Amniotic epithelial cell (primary cell): ENCODE measurements around the gene ETV4.

Experiments
- DNase-seq: peaks from one replicate; pipeline ENCODE4 v3.0.0-alpha.2; 2010; ENCODE audit warnings: low read depth

The ETV4 gene

DNA sequence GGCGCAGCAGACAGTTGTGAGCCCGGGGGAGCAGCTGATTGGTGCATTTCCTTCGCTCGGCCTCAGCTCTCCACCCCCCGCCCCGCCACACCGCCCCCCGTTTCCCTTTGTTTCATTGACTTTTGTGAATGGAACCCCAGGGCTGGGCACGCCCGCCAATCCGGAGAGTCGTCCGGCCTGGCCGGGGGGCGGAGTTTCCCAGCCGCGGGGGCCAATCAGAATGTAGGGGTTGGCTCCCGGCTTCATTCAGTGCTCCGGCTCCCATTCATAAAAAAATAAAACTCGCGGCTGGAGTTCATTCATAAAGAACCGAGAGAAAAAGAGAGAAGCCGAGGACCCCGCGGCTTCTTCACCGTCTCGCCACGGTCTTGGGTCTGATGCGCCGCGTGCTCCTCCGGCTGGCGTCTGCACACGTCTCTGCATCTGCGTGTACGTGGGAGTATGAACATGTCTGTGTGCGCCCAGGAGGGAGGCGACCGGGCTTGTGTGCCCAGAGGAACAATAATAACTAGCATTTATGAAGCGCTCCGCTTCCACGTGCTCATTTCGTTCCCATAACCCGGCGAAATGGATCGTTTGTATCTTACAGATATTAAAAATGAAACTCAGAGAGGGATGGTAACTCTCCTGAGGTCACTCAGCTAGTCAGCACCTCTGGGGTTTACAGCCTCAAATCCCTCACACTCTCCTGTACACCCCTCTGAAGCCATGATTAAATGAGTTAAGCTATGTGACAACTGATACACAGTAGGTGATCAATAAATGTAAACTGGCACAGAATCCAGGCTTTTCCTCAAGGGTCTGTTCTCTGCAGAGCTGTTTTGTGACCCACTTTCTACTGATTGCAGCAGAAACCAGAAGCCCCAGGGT, at the start of gene ETV4:
Gene ETV4, minus strand, starts transcription at position 22 of the 870 bp plus-strand sequence. CDS start 723 bp downstream, outside the sequence.
- DNase-seq, result peak; percentile 87

DNA sequence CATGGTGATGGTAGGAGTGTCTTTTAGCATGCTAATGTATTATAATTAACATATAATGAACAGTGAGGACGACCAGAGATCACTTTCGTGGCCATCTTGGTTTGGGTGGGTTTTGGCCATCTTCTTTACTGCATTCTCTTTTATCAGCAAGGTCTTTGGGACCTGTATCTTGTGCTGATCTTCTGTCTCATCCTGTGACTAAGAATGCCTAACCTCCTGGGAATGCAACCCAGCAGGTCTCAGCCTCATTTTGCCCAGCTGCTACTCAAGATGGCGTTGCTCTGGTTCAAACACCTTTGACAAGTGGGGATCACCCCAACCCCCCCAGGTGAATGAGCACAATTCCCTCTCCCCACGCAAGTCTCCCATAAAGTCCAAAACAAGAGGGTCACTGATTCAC, 49.3 kb upstream of the ETV4 start:
- DNase-seq, result no peak

DNA sequence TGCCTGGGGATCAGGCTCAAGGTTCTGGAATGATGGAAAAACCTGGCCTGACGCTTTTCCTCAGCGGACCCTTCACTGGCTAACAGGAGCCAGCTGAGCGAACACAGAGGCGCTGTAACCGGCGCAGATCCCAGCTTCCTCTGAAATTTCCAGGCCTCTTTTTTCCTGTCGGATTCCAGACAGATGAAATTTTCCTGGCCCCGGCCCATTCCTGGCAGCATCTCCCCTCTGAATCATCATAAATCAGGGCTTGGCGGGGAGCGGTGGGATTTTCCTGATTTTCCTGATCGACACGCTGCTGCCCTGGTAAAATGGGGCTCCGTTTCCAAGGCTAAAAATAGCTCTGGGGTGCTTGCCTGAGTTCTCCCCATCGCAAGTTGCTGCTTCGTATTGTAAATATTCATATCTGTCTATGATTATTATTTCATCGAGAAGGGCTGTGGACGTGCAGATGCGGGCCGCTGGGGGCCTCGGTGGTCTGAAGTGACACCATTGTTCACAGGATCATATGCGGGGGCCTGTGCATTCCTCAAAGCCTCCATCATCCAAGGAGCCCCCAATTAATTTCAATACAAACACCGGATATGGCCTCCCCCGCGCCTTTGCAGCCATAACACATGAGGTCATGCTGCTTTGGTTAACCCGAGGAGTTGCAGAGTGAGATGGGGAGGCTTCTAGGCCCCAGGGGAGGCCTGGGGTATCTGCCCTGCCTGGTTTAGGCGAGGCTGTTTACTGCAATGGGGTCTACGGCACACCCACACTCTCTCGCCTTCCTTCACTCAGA, 45.8 kb upstream of the ETV4 start:
- DNase-seq, result peak; percentile 81

DNA sequence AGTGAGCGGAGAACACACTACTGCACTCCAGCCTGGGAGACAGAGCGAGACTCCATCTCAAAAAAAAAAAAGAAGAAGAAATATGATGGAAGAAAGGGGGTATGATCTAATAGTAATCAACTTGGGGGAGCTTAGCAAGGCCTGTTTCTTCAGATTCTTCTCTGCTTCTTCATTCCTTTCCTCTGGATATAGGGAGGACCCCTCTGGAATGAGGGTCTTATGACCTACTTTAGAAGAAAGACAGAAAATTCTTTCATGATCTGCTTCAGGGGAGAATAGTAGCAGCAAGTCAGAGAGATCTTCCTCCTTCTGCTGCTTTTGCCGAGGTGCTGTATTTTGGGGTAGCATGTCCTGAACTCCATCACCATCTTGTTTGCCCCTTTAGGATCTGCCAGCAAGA, 44.9 kb upstream of the ETV4 start:
- DNase-seq, result peak; percentile 67

DNA sequence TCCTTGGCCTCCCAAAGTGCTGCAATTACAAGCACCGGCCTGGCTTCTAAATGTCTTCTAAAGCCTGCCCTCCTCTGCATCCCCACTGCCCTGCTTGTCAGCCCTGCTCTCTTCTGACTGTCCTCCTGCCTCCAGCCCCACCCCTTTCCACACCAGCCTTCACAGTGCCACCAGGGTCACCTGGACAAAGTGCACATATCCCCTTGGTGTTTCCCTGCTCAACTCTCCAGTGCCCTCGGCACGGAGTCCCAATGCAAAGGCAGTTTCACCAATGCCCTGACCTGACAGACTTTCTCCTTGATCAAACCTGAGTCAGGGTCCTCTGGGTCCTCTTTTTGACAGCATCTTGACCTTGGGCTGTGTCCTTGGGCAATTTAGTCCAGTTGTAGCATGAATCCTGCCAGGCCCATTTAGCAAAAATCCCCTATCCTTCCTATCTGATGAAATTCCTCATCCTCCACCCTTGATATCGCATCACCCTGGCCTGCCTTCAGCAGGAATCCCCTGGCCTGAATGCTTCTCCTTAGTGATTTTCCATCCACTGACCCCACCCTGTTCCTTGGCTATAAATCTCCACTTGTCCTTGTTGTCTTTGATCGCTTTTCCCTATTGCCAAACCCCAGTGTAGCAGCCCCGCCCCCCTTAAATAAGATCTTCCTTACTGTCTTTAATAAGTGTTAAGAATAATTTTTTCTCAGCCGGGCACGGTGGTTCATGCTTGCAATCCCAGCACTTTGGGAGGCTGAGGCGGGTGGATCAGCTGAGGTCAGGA, 42.7 kb upstream of the ETV4 start:
- DNase-seq, result no peak

DNA sequence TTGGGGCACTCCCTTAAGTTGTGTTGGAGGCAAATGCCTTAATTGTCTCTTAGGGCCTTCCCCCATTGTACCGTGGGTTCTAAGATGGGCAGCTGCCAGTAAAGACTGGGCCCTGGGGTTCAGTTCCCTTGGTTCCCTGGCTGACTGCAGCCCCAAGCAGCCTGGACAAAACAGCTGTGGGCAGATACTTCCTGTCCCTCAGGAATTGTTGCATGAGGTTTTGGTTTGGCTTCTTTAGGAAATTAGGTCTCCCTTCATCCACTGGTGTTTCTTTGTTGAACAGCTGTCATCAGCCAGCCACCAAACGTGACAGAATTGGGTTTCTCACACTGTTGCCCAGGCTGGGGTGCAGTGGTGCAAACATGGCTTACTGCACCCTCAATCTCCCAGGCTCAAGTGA, 42.0 kb upstream of the ETV4 start:
- DNase-seq, result no peak

DNA sequence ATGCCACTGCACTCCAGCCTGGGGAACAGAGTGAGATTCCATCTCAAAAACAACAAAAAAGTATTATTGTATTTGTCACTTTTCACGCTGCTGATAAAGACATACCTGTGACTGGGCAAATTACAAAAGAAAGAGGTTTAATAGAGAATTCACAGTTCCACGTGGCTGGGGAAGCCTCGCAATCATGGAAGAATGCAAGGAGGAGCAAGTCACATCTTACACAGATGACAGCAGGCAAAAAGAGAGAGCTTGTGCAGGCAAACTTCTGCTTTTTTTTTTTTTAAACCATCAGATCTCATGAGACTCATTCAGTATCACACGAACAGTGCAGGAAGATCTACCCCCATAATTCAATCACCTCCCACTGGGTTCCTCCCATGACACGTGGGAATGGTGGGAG, 41.5 kb upstream of the ETV4 start:
- DNase-seq, result no peak

DNA sequence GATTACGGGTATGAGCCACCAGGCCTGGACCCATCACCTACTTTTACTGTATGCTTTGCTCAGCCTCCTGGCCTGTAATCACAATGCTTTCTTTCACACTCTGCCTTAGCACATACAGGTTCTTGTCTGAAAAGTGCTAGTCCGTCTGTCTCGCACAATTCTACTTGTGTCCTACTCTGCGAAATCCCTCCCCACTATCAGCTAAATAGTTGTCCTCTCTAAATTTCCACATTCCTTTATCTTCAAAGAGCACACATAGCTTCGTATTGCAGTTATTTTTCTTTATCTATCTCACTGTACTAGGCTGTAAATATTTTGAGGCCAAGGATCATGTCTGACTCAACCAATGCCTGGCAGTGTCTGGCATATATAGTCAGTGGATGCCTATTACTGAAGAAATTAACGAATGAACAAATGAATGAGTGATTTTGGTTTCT, 38.5 kb upstream of the ETV4 start:
- peak; percentile 92 for DNase-seq

DNA sequence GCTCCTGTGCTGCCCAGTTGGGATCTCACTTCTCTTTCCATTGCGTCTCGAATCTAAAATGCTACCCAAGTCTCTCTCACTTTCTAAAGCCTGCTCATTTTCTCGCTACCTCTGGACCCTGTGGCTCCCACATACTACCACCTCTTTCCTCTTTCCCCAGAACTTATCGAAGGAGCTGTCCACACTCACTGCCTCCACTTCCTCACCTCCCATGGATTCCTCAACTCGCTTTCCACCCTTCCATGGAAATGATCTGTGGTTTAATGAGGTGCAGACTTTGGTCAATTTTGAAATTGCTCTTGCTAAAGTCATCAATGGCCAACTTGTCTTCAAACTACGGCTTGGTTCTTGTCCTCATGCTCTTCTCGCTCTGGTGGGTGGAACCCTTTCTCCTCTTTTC, 37.2 kb upstream of the ETV4 start:
- no peak for DNase-seq

DNA sequence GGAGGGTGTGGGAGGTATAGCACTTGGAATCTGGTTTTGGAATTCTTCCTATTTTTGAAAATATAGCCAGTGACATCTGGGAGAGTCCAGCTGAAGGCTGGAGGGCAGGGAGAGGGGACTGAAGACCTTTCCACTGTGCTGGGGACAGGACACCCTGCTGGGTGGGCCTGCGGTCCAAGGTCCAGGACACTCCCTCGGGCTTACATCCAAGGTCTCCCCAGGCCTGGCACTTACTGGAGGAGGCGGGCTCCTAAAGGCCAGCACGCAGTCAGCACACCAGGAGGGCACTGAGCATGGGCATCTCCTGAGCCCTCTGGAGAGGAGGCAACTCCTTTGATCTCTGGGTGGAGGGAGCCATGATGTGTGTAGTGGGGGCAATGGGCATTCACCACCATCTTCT, 35.5 kb upstream of the ETV4 start:
- DNase-seq, result no peak

DNA sequence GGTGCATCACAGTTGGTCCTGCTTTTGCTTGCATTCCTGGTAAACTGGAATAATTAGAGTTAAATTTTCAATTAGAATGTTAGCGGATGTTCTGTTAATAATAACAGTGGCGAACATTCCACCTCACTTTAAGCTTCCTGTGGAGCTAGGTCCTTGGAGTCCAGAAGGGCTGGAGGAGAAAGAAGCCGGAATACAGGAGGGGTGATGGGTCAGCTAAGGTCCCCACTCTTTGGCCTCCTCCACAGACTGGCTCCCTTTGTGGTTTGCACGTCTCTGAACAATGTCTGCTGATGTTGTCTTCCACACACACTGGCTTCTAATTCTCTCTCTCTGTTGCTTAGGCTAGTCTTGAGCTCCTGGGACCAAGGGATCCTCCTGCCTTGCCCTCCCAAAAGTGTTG, 35.0 kb upstream of the ETV4 start:
- no peak for DNase-seq

DNA sequence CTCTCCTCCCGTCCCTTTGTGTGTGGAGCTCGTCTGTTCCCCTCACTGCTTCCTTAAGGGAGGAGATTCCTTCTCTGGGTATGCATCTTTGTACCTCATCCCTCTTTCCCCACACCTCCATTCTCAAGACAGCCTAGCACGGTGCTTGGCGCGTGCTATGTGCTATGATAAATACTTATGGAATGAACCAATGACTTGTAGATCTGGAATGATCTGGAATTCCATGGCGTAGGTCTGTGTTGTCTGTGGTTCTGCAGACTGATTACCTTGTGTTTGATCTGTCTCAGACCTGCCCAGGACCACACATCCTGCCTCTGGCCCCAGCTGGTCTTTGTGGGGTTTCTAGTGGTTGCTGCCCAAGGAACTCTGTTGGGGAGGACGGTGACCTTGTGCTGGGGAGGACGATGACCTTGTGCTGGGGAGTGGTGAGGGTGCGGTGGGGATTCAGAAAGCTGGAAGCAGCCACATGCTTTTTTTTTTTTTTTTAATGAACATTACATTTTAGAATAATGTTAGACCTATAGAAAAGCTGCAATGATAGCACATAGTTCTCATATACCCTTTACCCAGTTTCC, 33.5 kb upstream of the ETV4 start:
- peak; percentile 96 for DNase-seq

DNA sequence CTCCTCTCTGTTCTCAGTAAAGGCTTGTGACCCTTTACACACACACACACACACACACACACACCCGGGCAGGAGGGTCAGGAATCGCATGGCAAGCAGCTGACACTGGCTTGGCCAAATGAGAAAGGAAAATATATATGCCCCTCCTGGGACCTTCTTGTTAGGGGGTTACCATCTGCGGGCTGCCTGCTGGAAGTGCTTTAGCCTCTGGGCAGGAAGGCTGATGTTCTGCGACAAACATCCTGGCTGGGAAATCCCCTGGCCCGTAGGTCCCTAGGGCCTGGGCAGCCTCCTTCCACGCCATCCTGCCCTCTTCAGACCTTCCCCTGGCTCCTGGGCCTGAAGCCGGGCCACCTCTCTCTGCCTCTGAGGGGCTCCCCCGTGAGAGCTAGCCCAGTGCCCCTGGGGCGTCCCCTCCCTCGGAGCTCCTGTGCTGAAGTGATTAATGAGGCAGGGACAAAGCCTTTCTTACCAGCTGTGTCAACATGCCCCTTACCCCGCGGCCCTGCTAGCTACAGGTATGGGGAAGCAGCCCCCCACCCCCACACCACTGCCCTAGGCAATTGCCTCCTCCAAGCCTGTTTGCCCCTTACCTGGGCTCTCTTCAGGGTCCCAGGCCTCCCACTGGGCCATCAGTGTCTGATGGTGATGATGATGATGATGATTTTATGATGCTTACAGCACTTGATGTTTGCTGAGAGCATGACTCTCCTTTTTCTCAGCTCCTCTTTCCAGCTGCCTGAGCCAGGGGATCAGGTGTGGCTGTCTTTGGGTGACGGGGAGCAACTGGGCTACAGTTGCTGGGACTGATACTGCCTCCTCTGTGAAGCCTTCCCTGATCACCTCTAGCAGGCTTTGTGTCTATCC, 32.8 kb upstream of the ETV4 start:
- DNase-seq, result no peak

DNA sequence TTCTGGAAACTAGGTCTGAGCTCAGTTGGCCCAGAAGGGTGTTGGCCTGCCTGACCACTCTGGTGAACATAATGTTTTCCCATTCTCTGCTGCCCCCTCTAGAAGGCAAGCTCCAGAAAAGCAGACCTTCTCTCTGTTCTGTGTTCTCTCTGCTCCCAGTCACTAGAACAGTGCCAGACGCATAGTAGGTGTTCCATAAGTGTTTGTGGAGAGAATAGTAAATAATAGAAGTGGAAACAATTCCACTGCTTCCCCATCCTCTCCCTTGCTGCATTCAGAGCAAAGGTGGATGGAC, 32.2 kb upstream of the ETV4 start:
- DNase-seq, result no peak

DNA sequence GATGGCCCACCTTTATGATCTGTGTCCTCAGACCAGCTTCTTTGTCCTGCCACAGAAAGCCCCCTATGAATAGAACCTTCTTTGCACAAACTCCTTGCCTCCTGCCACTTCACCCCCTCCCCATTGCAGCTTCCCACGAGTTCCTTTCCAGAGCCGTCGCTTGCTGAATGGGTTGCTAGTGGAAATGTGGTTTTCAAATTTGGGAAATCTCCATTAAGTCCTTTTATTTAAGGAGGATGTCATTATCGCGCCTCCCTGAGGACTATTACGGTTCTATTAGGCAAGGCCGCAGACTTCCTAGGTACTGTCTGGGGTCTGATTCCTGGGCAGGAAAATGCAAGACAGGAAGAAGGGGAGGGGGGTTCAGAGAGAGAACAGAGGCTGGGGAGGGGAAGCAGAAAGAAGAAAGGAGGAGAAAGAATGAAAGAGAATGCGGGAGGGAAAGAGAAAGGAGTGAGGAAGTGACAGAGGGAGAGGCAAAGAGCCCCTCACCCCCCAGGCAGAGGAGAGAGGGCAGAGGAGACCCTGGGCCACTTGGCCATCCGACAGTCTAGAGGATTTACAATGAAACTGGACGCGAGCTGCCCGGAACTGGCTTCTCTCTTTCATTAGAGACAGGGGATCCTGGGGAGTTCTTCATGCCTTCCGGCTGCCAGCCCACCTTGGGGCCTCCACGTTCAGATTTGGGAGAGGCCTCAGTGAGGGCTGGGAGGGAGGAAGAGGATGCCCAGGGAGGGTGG, 31.7 kb upstream of the ETV4 start:
- no peak for DNase-seq

DNA sequence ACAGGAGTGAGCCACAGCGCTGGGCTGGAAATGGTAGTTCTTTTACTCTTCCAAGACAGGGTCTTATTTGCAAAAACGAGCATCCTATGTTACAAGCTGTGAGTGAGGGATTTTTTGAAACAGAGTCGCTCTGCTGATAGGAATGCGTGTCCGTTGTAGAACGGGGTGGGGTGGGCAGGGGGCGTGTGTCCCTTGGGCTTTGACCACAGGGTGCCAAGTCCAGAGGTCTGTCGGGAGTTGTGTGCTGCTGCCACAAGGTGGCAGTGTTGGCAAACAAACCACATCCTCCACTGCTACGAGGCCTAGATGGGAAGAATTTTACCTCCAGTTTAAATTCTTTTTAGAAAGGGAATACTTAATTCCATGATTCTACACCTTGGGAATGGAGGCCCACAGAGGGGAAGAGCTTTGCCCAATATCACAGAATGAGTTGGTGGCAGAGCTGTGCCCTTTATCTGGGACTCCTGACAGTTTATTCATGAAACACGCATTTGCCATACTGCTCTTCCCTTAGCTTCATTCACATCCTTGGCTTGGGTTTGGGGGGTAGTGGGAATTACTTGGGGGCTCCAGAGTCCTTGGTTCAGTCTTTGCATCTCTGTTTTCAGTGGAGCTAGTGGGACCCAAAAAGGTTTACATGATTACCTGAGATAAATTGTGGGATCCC, 30.6 kb upstream of the ETV4 start:
- DNase-seq, result peak; percentile 55

DNA sequence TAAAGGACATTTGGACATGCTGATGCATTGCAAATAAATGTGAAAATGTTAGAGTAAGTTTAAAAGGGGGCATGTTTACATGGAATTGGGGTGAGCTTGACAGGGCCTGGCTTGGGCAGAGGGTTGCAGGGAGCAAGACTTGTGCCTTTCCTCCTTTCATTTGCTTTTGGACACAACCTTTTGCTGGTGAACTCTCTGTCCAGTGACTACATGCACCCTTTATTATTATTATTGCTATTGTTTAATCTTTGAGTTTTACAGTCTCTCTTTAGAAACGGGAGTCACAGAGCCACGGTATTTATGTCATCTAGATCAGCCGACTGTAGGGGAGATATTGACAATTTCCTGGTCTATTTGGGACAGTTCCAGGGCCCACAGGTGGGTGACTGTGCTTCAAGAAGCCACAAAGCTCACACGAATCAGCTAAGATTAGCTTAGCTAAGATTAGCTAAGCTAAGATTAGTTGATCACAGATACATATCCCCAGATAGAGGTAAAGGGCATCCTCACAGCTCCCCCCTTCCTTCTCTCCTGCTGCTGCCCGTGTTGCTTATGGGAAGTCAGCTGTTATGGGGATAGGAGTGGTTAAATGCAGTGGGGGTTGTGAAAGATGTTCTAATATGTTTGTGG, 28.9 kb upstream of the ETV4 start:
- DNase-seq, result no peak

DNA sequence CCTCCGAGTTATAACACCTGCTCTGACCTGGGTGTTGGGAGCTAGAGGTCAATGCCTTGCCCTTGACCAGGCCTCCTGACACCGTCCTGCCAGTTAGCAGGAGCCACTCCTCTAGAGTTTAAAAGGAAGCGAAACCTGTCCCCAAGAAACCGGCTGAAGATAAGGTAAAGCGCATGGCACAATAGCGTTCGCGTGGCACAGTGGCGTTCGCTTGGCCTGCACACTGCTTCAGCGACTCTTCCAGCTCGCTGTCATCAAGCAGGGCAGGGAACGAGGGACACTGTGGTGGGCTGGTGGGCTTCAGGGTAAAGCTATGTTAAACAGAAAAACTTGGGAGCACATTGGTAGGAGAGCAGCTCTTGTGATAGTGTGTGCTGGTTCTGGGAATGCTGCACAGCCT, 28.2 kb upstream of the ETV4 start:
- DNase-seq, result no peak

DNA sequence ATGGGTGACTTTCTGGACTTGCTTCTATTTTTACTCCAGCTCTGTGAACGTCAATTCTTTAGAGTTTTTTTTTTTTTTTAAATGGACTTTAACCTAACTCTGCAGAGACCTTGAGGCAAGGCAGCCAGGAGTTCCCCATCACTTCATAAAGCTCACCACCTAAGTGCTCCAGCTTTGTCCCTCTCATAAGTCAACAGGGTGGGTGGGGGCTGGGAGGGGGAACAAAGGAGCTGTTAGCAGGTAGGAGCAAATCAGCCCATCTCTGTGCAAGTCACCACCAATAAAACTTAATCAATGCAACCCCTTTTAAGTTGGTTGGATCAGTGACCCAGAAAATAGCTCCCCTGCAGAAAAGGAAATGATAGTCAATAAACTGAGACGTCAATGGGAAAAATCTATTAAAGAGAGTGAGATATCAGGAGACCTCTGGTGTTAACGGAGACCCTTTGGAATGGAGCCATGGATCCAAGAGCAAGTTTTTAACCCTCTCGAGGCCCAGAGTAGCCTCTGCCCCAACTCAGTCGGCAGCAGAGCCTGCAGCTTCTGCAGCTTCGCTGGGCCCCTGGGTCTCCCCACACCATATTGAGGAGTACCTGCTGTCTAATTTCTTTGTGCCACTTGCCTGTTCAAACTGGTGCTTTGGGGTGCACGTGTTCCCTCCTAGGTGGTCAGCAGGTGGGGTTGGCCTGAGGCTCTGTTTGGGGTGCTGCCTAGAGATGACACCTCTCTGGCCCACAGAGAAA, 27.6 kb upstream of the ETV4 start:
- no peak for DNase-seq
